HepG2 (cell line): ENCODE results near the gene PRR5L. TPM values are rescaled to one million over a fixed set of nuclear protein-coding genes. Genes with fewer than 3 reads are reported as not detected.
A peak's percentile ranks its signal among the peaks of the same experiment; 100 is the strongest.

Experiments
- ATF5 ChIP-seq: sonication (generic); formaldehyde crosslinking; IDR thresholded peaks from 2 replicates; pipeline ENCODE4 v1.4.0; 2020; ENCODE audit warnings: mild to moderate bottlenecking, low read depth, missing genetic modification reagents
- ATF6 ChIP-seq: sonication (generic); formaldehyde crosslinking; conservative IDR thresholded peaks from 2 replicates; pipeline ENCODE4 v1.4.0; 2020; ENCODE audit warnings: missing genetic modification reagents
- BCL6 ChIP-seq: IDR thresholded peaks from 2 replicates; pipeline ENCODE4 v1.6.1; 2016; ENCODE audit warnings: missing genetic modification reagents, missing compliant biosample characterization
- DR1 ChIP-seq: sonication (generic); formaldehyde crosslinking; IDR thresholded peaks from 2 replicates; pipeline ENCODE4 v1.8.0; 2021; ENCODE audit warnings: mild to moderate bottlenecking, missing genetic modification reagents, inconsistent platforms
- HBP1 ChIP-seq: IDR thresholded peaks from 2 replicates; pipeline ENCODE4 v1.6.1; 2016; ENCODE audit warnings: low read depth, control low read depth
- HMG20A ChIP-seq: IDR thresholded peaks from 2 replicates; pipeline ENCODE4 v1.6.1; 2016; ENCODE audit warnings: borderline replicate concordance
- HOMEZ ChIP-seq: IDR thresholded peaks from 2 replicates; pipeline ENCODE4 v1.6.1; 2016; ENCODE audit warnings: low read depth
- JUN ChIP-seq: sonication (generic); formaldehyde crosslinking; IDR thresholded peaks from 2 replicates; pipeline ENCODE4 v1.4.0; 2020; ENCODE audit warnings: mild to moderate bottlenecking, missing genetic modification reagents
- KAT7 ChIP-seq: IDR thresholded peaks from 2 replicates; pipeline ENCODE4 v1.6.1; 2018; ENCODE audit warnings: borderline replicate concordance, missing compliant biosample characterization
- KDM2A ChIP-seq: sonication (generic); formaldehyde crosslinking; IDR thresholded peaks from 2 replicates; pipeline ENCODE4 v1.4.0; 2020; ENCODE audit warnings: low read depth, missing genetic modification reagents, borderline replicate concordance
- POLR2AphosphoS2 ChIP-seq: IDR thresholded peaks from 2 replicates; pipeline ENCODE4 v1.6.1; 2011; ENCODE audit warnings: low read depth, low read length, improper control_type of control experiment
- POLR2G ChIP-seq: fragments of 200-400 bp; formaldehyde crosslinking; IDR thresholded peaks from 2 replicates; pipeline ENCODE4 v1.6.1; 2018; ENCODE audit warnings: mild to moderate bottlenecking, low read depth, low read length, moderate library complexity
- RXRA ChIP-seq: sonication (generic); formaldehyde crosslinking; IDR thresholded peaks from 2 replicates; pipeline ENCODE4 v1.5.1; 2020; ENCODE audit warnings: missing genetic modification reagents
- SNRNP70 ChIP-seq: fragments of 200-400 bp; formaldehyde crosslinking; IDR thresholded peaks from 2 replicates; pipeline ENCODE4 v1.6.1; 2017; ENCODE audit warnings: mild to moderate bottlenecking, low read depth, low read length, moderate library complexity
- XBP1 ChIP-seq: sonication (generic); formaldehyde crosslinking; IDR thresholded peaks from 2 replicates; pipeline ENCODE4 v1.5.0; 2020; ENCODE audit warnings: missing genetic modification reagents
- ZNF44 ChIP-seq: sonication (generic); formaldehyde crosslinking; IDR thresholded peaks from 2 replicates; pipeline ENCODE4 v1.5.1; 2020; ENCODE audit warnings: mild to moderate bottlenecking, missing genetic modification reagents
- ZNF451 ChIP-seq: sonication (generic); formaldehyde crosslinking; IDR thresholded peaks from 2 replicates; pipeline ENCODE4 v1.5.0; 2020; ENCODE audit warnings: mild to moderate bottlenecking, missing genetic modification reagents
- ZNF576 ChIP-seq: sonication (generic); formaldehyde crosslinking; IDR thresholded peaks from 2 replicates; pipeline ENCODE4 v1.4.0; 2020; ENCODE audit warnings: mild to moderate bottlenecking, missing genetic modification reagents
- ZNF75D ChIP-seq: sonication (generic); formaldehyde crosslinking; IDR thresholded peaks from 2 replicates; pipeline ENCODE4 v1.8.1; 2023; ENCODE audit warnings: missing genetic modification reagents, mild to moderate bottlenecking, borderline replicate concordance
- ZNF766 ChIP-seq: sonication (generic); formaldehyde crosslinking; IDR thresholded peaks from 2 replicates; pipeline ENCODE4 v1.5.0; 2020; ENCODE audit warnings: missing genetic modification reagents, borderline replicate concordance
- ZNF790 ChIP-seq: sonication (generic); formaldehyde crosslinking; IDR thresholded peaks from 2 replicates; pipeline ENCODE4 v1.8.0; 2022; ENCODE audit warnings: missing genetic modification reagents, mild to moderate bottlenecking, borderline replicate concordance
- ZSCAN20 ChIP-seq: sonication (generic); formaldehyde crosslinking; IDR thresholded peaks from 2 replicates; pipeline ENCODE4 v1.4.0; 2020; ENCODE audit warnings: missing genetic modification reagents, mild to moderate bottlenecking, borderline replicate concordance
- ZSCAN31 ChIP-seq: sonication (generic); formaldehyde crosslinking; IDR thresholded peaks from 2 replicates; pipeline ENCODE4 v1.5.0; 2020; ENCODE audit warnings: low read depth, mild to moderate bottlenecking, missing genetic modification reagents
- polyA plus RNA-seq, 8 experiments: library from polyadenylated mRNA; depleted of rRNA in 3 of 8; stranded (reverse) in 7 of 8; unstranded in 1 of 8; fragments of >200 nt; fragmentation: Illumina TruSeq in 4 of 8; extraction: Trizol in 4 of 8; gene quantifications; 2 replicates each; pipeline versions ENCODE4 v1.2.1 to v1.2.3, GENCODE V29; 2011 to 2016; ENCODE audit warnings: low read depth in 4 of 8, missing spikeins in 1 of 8, mixed read lengths in 1 of 8; ENCODE audit not compliant: insufficient read depth in 1 of 8
- total RNA-seq, 5 experiments: library from RNA; depleted of rRNA; stranded (reverse); fragments of >200 nt; fragmentation: Illumina TruSeq; extraction: Trizol; gene quantifications; 2 replicates each; pipeline ENCODE4 v1.2.3, GENCODE V29; 2016; ENCODE audit warnings: low read depth in 1 of 5

The PRR5L gene
- total and polyA plus RNA-seq, 2 of the 13 experiments (the other 11 are each of a cell fraction or from before 2014, with no cell fraction given): 0.16 TPM; not detected in 1

GRCh38 chr11:36289226-36289852 is 6.7 kb upstream of the PRR5L start, which contains the start of gene COMMD9 (continued):
- TF ChIP-seq HBP1 (CRISPR knock-in tag): peak; percentile 96; the same call in 1 of the 2 replicates
- TF ChIP-seq ZSCAN20: no peak
- no peak for TF ChIP-seq ATF5 (CRISPR knock-in tag)
- TF ChIP-seq XBP1 (CRISPR knock-in tag): no peak
- TF ChIP-seq ZNF766 (CRISPR knock-in tag): no peak
- no peak for TF ChIP-seq ZNF576
- no peak for TF ChIP-seq HMG20A (CRISPR knock-in tag)
- TF ChIP-seq ZNF790 (CRISPR knock-in tag): no peak
- no peak; the same call in 1 of the 2 replicates for TF ChIP-seq BCL6 (CRISPR knock-in tag)
- peak; percentile 91; the same call in 1 of the 2 replicates for TF ChIP-seq DR1
- TF ChIP-seq JUN: no peak
- TF ChIP-seq ATF6 (CRISPR knock-in tag): no peak
- no peak for TF ChIP-seq SNRNP70
- TF ChIP-seq KAT7 (CRISPR knock-in tag): peak; percentile 78
- peak; percentile 98 for TF ChIP-seq KDM2A (CRISPR knock-in tag)
- peak; percentile 69 for TF ChIP-seq RXRA (CRISPR knock-in tag)
- TF ChIP-seq POLR2AphosphoS2: no peak
- TF ChIP-seq ZSCAN31 (CRISPR knock-in tag): peak; percentile 39; the same call in 1 of the 2 replicates
- peak; percentile 85 for TF ChIP-seq POLR2G
- TF ChIP-seq HOMEZ: 0 out of 2 replicates have a peak, but pooled peaks have one; percentile 56
- TF ChIP-seq ZNF75D (CRISPR knock-in tag): no peak
- peak; percentile 46; the same call in 1 of the 2 replicates for TF ChIP-seq ZNF44 (CRISPR knock-in tag)
- 0 out of 2 replicates have a peak, but pooled peaks have one; percentile 70 for TF ChIP-seq ZNF451
